Activated CD4-positive, CD25-positive, alpha-beta regulatory T cell (primary cell): ENCODE data around the gene LINC01488.

Source experiments
- DNase-seq, 4 experiments: peaks; one replicate each; lab custom pipeline; 2025; lab: John Stamatoyannopoulos, UW

The LINC01488 gene

GRCh38 chr11:69479591-69480271 lies 1.7 kb upstream of the LINC01488 start:
- no peak for DNase-seq

GRCh38 chr11:69480547-69481392 lies 693 bp upstream of the LINC01488 start:
- DNase-seq: no peak

DNA sequence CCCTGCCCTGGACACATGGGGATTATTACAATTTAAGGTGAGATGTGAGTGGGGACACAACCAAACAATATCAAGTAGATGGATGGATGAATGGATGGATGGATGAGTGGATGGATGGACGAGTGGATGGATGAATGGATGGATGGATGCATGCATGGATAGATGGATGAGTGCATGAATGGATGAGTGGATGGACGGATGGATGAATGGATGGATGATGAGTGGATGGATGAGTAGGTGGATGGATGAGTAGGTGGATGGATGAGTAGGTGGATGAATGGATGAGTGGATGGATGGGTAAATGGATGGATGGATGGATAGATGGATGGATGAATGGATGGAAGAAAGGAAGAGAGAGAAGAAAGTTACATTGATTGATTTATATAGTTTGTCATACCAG lies 859 bp downstream of the LINC01488 start:
- DNase-seq: no peak

- DNase-seq: no peak
Observed at GRCh38 chr11:69483170-69483569, 1.7 kb downstream of the LINC01488 start.

DNA sequence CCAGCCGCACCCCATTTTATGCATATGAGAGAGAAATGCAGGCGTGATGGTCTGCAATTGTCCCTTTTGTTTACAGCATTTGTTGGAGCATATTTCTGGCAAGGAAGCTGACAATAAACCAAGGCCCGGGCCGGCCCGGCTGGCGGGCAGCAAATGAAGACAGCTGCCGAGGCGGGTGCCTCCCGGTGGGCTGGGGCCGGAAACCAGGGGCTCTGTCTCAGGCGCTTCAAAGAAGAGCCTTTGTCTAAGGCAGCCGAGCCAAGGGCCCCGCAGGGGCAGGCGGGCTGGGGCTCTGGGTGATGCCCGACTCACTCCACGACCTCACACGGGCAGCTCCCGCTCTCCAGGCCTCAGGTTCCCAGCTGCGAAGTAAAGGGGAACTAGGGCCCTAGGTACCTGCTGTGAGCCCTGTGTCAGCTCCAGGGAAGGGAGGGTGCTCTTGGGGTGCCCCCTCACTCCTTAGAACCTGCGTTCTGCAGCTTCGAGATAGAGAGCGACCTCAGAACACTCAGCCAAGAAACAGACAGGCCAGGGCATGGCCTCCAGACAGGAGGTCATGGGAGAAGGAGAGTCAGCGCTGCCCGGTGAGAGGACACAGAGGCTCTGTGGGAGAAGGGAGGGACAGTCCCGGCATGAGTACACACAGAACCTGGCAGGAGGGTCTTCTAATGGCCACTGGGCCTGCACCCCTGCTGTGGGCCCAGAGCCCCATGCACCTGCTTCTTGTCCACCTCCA lies 2.4 kb downstream of the LINC01488 start:
- DNase-seq: no peak

DNA sequence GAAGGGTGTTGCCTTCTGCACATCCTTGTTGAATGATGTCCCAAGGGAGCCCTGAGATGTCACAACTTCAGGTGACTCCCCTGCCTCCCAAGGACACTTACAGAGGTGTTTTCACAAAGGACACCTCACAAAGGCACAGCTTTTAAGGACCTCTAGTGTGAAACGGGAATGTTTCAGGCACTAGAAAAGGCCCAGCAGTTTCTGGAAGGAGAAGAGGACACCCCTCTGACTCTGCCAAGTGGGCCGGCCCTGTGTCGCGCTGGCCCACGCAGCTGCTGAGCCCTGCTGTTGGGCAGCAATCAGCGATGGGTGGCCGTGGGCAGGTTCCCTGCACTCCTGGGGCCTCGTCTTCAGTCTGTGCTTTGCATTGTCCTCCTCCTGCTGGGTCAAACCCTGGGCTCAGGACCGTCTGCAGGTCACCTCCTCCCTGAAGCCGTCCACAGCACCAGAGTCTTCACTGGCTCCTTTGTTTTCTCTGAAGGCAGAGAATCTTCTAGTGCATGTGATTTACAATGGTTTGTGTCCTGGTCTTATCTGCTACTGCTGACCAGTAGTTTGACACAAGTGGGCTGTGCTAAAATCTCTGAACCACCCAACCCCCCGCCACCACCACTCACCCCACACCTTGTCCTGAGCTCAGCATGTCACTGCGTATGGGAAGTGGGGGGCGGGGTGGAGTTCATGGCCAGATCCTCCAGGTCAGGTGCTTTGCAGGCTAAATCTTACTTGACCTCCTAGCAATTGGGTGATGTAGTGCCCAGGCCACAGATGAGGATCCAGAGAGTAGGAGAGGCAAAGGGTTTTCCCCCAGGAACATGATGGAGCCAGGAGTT lies 3.2 kb downstream of the LINC01488 start:
- DNase-seq: no peak

- DNase-seq: no peak
Observed at GRCh38 chr11:69485337-69486041, 4.0 kb downstream of the LINC01488 start.

DNA sequence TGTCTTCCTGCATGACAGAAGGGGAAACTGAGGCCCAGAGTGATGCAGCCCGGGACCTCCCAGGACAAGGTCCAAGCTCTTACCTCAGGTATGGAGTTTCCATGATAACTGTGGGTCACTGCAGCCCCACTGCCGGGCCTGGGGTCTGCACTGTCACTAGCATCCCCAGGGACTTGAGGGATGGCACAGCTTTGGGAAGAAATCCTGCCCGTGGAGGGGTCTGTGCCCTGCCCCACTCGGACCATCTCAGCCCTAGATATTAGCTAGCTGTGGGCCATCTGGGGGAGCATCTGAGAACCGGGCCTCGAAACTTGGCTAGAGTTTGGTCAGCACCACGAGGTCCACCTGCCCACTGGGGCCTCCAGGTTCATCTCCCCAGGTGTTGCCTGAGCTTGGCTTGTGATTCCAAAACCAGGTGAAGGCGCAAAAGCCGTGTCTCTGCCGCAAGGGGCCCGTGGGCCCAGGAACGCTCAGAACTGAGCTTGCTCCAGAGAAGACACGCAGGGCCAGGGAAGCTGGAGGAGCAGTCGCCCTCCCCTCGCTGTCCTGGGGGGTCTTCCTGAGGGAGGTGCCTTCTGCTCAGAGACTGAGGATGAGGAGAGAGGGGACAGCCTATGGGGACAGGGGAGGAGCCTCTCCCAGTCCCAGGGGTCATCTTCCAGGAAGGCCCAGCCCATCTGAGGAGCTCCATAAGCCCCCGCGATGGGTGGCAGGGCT lies 4.8 kb downstream of the LINC01488 start:
- no peak for DNase-seq

DNA sequence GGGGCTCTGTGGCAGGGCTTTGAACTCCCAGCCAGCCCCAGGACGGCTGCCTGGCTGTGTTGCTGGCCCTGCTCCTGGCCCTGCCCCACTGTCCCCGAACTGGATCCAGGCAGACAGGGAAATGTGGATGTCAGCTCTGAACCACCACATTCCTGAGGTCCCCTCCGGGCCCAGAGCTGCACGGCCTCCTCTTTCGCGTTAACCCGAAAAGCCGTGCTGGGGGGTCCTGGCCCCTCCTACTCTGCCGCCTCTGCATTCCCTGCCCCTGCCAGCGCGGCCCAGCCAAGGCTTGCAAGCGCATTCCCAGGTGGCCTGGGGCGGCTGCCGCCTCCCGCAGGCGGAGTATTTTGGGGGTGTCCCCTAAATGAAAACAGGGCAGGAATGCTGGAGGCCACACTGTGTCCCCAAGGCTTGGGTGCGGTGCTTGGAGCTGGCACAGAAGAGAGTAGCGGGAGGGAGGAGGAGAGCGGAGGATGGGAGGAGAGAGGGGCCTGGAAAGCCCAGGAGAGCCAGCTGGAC lies 5.4 kb downstream of the LINC01488 start:
- DNase-seq: no peak

DNA sequence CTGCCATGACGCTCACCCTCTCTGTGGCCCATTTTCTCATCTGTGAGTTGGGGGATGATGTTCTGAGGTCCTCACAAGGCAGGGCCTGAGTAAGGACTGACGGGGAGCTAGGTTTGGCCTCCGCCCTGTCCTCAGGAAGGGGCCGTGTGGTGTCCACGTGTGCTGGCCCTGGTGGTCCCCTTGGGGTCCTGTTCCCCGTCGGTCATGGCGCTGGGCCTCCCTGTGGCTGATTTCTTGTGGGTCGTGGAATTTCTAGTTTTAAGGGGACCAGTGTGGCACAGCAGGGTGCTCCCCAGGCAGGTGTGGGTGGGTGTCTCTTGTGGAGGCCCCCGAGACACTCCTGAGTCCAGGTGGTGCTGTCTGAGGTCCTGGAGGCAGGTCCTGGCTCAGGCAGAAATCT lies 5.9 kb downstream of the LINC01488 start:
- DNase-seq: no peak

DNA sequence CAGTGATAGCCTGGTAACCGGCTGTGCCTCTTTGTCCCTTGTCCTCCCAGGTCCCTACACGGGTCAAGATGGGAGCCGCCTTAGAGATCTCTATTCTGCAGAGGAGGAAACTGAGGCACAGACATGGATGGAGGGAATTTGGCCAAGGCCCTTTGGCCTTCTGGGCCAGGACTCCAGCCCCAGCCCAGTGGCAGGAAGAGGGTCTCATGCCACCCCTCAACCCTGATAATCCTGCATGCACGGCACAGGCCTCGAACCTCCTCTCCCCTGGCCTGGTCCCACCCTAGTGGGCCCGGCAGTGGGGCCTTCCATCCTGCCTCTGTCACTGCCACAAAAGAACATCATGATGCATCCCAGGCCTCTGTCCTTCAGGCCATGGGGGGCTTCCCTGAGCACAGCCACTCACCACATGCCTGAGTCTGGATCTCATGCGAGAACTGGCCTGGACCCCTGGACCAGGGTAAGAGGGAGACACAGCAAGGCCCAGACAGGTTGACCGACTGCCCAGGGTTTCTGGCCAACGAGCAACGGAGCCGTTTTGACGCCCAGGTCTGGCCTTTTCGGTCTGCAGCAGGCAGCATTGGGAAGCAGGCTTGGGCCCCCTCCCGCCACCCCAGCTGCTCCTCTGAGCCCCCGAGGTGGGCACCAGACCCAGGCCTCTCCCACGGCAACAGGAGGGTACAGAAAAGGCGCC lies 6.5 kb downstream of the LINC01488 start:
- no peak for DNase-seq

GRCh38 chr11:69488543-69488940 lies 7.1 kb downstream of the LINC01488 start:
- DNase-seq: no peak

DNA sequence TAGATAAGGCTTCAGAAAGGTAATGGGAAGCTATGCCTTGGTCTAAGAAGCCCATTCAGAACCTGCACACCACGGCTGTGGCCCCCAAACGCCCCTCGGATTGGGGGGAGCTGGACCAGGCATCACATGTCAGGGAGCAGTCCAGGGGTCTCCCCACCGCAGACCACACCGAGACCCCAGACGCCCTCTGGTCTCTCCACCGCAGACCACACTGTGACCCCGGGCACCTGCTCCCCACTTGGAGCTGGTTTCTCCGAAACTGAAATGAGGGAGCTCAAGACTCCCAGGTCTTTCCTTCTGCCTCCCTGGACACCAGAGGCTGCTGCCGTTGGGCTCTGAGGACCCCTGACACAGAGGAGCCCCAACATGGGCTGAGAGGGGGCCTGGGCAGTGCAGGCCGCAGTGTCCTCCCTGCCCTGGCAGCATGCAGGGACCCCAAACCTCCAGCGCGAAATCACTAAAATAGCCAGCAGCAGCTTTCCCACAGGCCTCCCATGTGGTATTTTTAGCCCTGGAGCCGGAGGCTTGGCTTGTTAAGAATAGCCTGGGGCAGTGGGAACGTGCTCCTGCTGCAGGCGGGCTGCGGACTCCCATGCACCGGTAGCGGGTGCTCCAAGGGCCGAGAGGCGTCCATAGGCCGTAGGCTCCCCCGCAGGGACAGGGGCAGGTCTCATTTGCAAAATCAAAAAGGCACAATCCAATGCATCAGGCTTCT lies 7.7 kb downstream of the LINC01488 start:
- no peak for DNase-seq

DNA sequence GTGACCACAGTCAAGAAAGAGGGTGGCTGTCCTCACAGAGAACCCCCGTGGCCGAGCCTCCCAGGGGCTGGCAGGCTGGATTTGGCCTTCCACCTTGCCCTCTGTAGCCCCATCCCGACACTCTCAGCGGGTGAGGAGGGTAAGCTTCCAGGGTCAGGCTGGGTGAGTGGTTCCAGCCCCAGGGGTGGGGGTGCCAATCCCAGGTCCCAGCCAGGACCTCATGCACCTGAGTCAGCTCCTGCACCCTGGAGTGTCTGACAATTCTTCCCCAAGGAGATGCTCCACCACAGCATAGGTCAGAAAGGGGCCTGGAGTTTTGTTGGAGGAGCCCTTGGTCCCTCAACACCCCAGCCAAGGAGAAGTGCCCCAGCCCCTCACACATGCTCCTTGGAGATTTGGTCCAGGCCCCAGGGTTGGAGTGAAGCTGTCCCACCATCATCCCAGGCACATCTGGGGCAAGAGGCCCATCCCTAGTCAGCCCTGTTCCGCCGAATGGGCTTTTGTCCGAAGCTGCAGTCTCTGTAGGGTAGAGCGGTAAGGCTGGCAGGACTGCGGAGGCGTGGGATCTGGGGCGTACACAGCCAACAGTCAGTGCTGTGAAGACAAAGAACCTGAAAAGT lies 8.4 kb downstream of the LINC01488 start:
- DNase-seq: no peak

GRCh38 chr11:69490516-69490915 lies 9.1 kb downstream of the LINC01488 start:
- no peak for DNase-seq

GRCh38 chr11:69491071-69492031 lies 9.9 kb downstream of the LINC01488 start:
- no peak for DNase-seq

DNA sequence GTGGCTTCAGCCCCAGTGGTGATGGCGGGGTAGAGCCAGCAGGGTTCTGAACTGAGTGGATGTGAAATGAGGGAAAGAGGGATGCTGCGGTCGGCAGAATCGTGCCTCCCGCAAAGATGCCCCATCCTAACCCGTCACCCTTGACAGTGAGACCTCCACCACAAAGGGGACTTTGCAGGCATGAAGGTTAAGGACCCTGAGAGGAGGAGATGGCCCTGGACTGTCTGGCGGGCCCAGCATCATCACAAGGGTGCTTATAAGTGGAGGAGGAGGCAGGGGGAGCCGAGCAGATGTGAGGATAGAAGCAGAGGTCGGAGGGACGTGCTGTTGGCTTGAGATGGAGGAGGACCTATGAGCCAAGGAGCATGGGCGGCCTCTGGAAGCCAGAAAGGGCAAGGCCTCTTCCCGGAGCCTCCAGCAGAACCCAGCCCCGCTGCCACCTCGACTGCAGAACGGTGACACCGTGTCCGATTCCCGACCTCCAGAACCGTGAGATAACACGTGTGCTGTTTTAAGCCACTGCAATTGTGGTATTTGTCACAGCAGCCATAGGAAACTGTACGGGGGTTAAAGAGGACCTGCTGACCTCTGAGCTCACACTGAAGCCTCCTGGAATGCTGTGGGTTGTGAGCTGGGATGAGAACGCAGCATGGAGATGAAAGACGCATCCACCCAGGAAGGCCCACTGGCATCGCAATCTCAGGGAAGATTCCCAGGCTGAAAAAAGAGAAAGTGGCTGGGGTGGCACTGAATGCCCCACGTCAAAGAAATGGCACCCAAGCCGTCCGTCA lies 10.9 kb downstream of the LINC01488 start:
- no peak for DNase-seq
